GM23248 (cell line): ENCODE measurements around the gene ATM. TPM values are rescaled to one million over a fixed set of nuclear protein-coding genes. Genes with fewer than 3 reads are reported as not detected.

Experiments
- DNase-seq: peaks from one replicate; pipeline ENCODE4 v3.0.0-alpha.2; 2015
- H2AFZ ChIP-seq: fragments of 200-600 bp; sonication (generic); 2 replicates; pipeline ENCODE4 v1.6.1; 2016; ENCODE audit warnings: antibody characterized with exemption
- H3F3A ChIP-seq: fragments of 200-600 bp; sonication (generic); 2 replicates; pipeline ENCODE4 v1.6.1; 2016; ENCODE audit warnings: mild to moderate bottlenecking, antibody characterized with exemption, mixed run types; ENCODE audit not compliant: insufficient read depth
- H3K27ac ChIP-seq: fragments of 200-600 bp; sonication (generic); 2 replicates; pipeline ENCODE4 v1.5.1; 2016; ENCODE audit warnings: mild to moderate bottlenecking
- H3K27me3 ChIP-seq: fragments of 200-600 bp; sonication (generic); replicated peaks from 2 replicates; pipeline ENCODE4 v1.6.1; 2016; ENCODE audit warnings: mild to moderate bottlenecking; ENCODE audit not compliant: insufficient read depth
- H3K36me3 ChIP-seq: fragments of 200-600 bp; sonication (generic); 2 replicates; pipeline ENCODE4 v1.6.1; 2016; ENCODE audit warnings: low read depth, mild to moderate bottlenecking
- H3K4me1 ChIP-seq: fragments of 200-600 bp; sonication (generic); 2 replicates; pipeline ENCODE4 v1.6.1; 2016; ENCODE audit warnings: mild to moderate bottlenecking; ENCODE audit not compliant: insufficient read depth
- H3K4me2 ChIP-seq: fragments of 200-600 bp; sonication (generic); one replicate; pipeline ENCODE4 v1.6.1; 2016; ENCODE audit warnings: mild to moderate bottlenecking; ENCODE audit not compliant: unreplicated experiment
- H3K4me3 ChIP-seq: fragments of 200-600 bp; sonication (generic); 2 replicates; pipeline ENCODE4 v1.5.1; 2016; ENCODE audit warnings: mild to moderate bottlenecking
- H3K79me2 ChIP-seq: fragments of 200-600 bp; sonication (generic); 2 replicates; pipeline ENCODE4 v1.6.1; 2016; ENCODE audit warnings: mild to moderate bottlenecking; ENCODE audit not compliant: insufficient read depth
- H3K9ac ChIP-seq: fragments of 200-600 bp; sonication (generic); 2 replicates; pipeline ENCODE4 v1.6.1; 2016; ENCODE audit warnings: mild to moderate bottlenecking
- H3K9me2 ChIP-seq: fragments of 200-600 bp; sonication (generic); 2 replicates; pipeline ENCODE4 v1.6.1; 2016; ENCODE audit warnings: mixed run types, mild to moderate bottlenecking, moderate library complexity; ENCODE audit not compliant: insufficient read depth
- H3K9me3 ChIP-seq: fragments of 200-600 bp; sonication (generic); one replicate; pipeline ENCODE4 v1.6.1; 2017; ENCODE audit warnings: low read depth
- H4K20me1 ChIP-seq: fragments of 200-600 bp; sonication (generic); 2 replicates; pipeline ENCODE4 v1.6.0; 2016; ENCODE audit not compliant: insufficient read depth
- EZH2 ChIP-seq: fragments of 200-600 bp; sonication (generic); IDR thresholded peaks from 2 replicates; pipeline ENCODE4 v1.6.1; 2018; ENCODE audit warnings: antibody characterized with exemption, mild to moderate bottlenecking; ENCODE audit not compliant: insufficient read depth, poor library complexity, severe bottlenecking
- EZH2phosphoT487 ChIP-seq: fragments of 200-600 bp; sonication (generic); IDR thresholded peaks from 2 replicates; pipeline ENCODE4 v1.6.1; 2018; ENCODE audit warnings: antibody characterized with exemption, moderate library complexity, mild to moderate bottlenecking, low read depth; ENCODE audit not compliant: insufficient read depth
- WGBS, 2 experiments: methylation state at CpG; one replicate each; pipeline ENCODE4 v1.1.6; 2015 to 2017; ENCODE audit warnings: low lambda C conversion rate in 2 of 2, low coverage in 1 of 2; ENCODE audit errors: missing lambda C conversion rate in 2 of 2; 5-methylcytosine and 5-hydroxymethylcytosine counted together
- in situ Hi-C: fragments of 300-500 bp; cut with MboI; formaldehyde crosslinking; loops from 2 replicates; pipeline ENCODE4 v1.15.0; 2020
- polyA plus RNA-seq: library from polyadenylated mRNA; unstranded; fragments of >200 nt; fragmentation: Nextera tagmentation; extraction: Ambion mirVana; gene quantifications from 2 replicates; pipeline ENCODE4 v1.2.1, GENCODE V29; 2016
- total RNA-seq: library from RNA; depleted of rRNA; stranded (reverse); fragments of >200 nt; shearing (Covaris generic); gene quantifications from 2 replicates; pipeline ENCODE4 v1.2.3, GENCODE V29; 2014

The ATM gene
- total and polyA plus RNA-seq, 2 experiments from 2014 or later, result 16.5 to 69.2 TPM

- H3K9me2 ChIP-seq, result no peaks in the 10 kb centered on the region
- H3K4me2 ChIP-seq, result no peak overlapping the region
- H3K4me1 ChIP-seq, result peaks cover 6% of the 10 kb centered on the region; the same call in 1 of the 2 replicates
- no peak overlapping the region for H3K4me3 ChIP-seq
- no peak for DNase-seq
- no peaks in the 10 kb centered on the region for H4K20me1 ChIP-seq
- H3K36me3 ChIP-seq, result peaks cover 35% of the 10 kb centered on the region
- TF ChIP-seq EZH2phosphoT487, result no peak
- TF ChIP-seq EZH2, result no peak
- no peaks in the 10 kb centered on the region; the same call in 1 of the 2 replicates for H3K79me2 ChIP-seq
- no peaks in the 10 kb centered on the region for H3K9me3 ChIP-seq
- no peaks in the 10 kb centered on the region for H3K27me3 ChIP-seq
- no peak overlapping the region for H3K9ac ChIP-seq
- H2AFZ ChIP-seq, result no peak overlapping the region
- H3F3A ChIP-seq, result no peaks in the 10 kb centered on the region
- WGBS, 2 experiments, result 93 to 100% methylated on average over 1 of the region's 1 CpG
- in situ Hi-C loops, result no loop called here
- H3K27ac ChIP-seq, result no peak overlapping the region
Observed at GRCh38 chr11:108237058-108237481, 14.2 kb downstream of the ATM start.

- no peaks in the 10 kb centered on the region; the same call in 1 of the 2 replicates for H3K79me2 ChIP-seq
- in situ Hi-C loops, result no loop called here
Observed at GRCh38 chr11:108239076-108239475, 16.2 kb downstream of the ATM start.

GRCh38 chr11:108241330-108242037, 18.6 kb downstream of the ATM start:
- H3K79me2 ChIP-seq, result no peaks in the 10 kb centered on the region
- TF ChIP-seq EZH2, result no peak
- TF ChIP-seq EZH2phosphoT487, result no peak
- H3K9me3 ChIP-seq, result no peaks in the 10 kb centered on the region
- H3K27me3 ChIP-seq, result no peaks in the 10 kb centered on the region
- 88 to 96% methylated on average over 4 of the region's 4 CpGs for WGBS, 2 experiments
- no peak overlapping the region for H3K9ac ChIP-seq
- H4K20me1 ChIP-seq, result no peaks in the 10 kb centered on the region
- no peaks in the 10 kb centered on the region for H3K9me2 ChIP-seq
- DNase-seq, result no peak
- H3K4me3 ChIP-seq, result no peak overlapping the region
- in situ Hi-C loops, result no loop called here
- no peak overlapping the region for H3K4me2 ChIP-seq
- H3K4me1 ChIP-seq, result peaks cover 4% of the 10 kb centered on the region; the same call in 1 of the 2 replicates
- H3K36me3 ChIP-seq, result peaks cover 32% of the 10 kb centered on the region
- H2AFZ ChIP-seq, result no peak overlapping the region
- H3F3A ChIP-seq, result no peaks in the 10 kb centered on the region
- no peak overlapping the region for H3K27ac ChIP-seq

More at GRCh38 chr11:108239076-108239475, 16.2 kb downstream of the ATM start:
- TF ChIP-seq EZH2, result no peak
- TF ChIP-seq EZH2phosphoT487, result no peak
- H3K9me3 ChIP-seq, result no peaks in the 10 kb centered on the region
- no peaks in the 10 kb centered on the region for H4K20me1 ChIP-seq
- no peak overlapping the region for H3K4me2 ChIP-seq
- no peaks in the 10 kb centered on the region for H3K27me3 ChIP-seq
- peaks cover 6% of the 10 kb centered on the region; the same call in 1 of the 2 replicates for H3K4me1 ChIP-seq
- H3K9me2 ChIP-seq, result no peaks in the 10 kb centered on the region
- H3F3A ChIP-seq, result no peaks in the 10 kb centered on the region
- no peak for DNase-seq
- peaks cover 33% of the 10 kb centered on the region for H3K36me3 ChIP-seq
- H3K27ac ChIP-seq, result no peak overlapping the region
- H2AFZ ChIP-seq, result no peak overlapping the region
- no peak overlapping the region for H3K9ac ChIP-seq
- no peak overlapping the region for H3K4me3 ChIP-seq

- no peak for DNase-seq
- peaks cover 35% of the 10 kb centered on the region for H3K36me3 ChIP-seq
- no peaks in the 10 kb centered on the region for H3K27me3 ChIP-seq
- WGBS, 2 experiments, result 93 to 98% methylated on average over 2 of the region's 2 CpGs
- no peaks in the 10 kb centered on the region for H3K79me2 ChIP-seq
- H3K9ac ChIP-seq, result no peak overlapping the region
- in situ Hi-C loops, result no loop called here
- H3F3A ChIP-seq, result no peaks in the 10 kb centered on the region
- no peaks in the 10 kb centered on the region for H3K4me1 ChIP-seq
- no peaks in the 10 kb centered on the region for H3K9me3 ChIP-seq
- TF ChIP-seq EZH2phosphoT487, result no peak
- TF ChIP-seq EZH2, result no peak
- no peak overlapping the region for H3K4me2 ChIP-seq
- no peaks in the 10 kb centered on the region for H4K20me1 ChIP-seq
- H2AFZ ChIP-seq, result no peak overlapping the region
- no peak overlapping the region for H3K27ac ChIP-seq
- H3K4me3 ChIP-seq, result no peak overlapping the region
- H3K9me2 ChIP-seq, result no peaks in the 10 kb centered on the region
Observed at GRCh38 chr11:108242422-108242821, 19.6 kb downstream of the ATM start.

- WGBS, 2 experiments, result 79 to 80% methylated on average over 3 of the region's 3 CpGs
- no peaks in the 10 kb centered on the region for H3K27me3 ChIP-seq
- no peak for TF ChIP-seq EZH2phosphoT487
- no peak for TF ChIP-seq EZH2
- DNase-seq, result no peak
- no peaks in the 10 kb centered on the region for H3F3A ChIP-seq
- H3K9me2 ChIP-seq, result no peaks in the 10 kb centered on the region
- H3K4me2 ChIP-seq, result no peak overlapping the region
- H3K4me3 ChIP-seq, result no peak overlapping the region
- no peaks in the 10 kb centered on the region for H3K79me2 ChIP-seq
- peaks cover 26% of the 10 kb centered on the region for H3K36me3 ChIP-seq
- no peak overlapping the region for H2AFZ ChIP-seq
- no peak overlapping the region for H3K9ac ChIP-seq
- no peaks in the 10 kb centered on the region for H4K20me1 ChIP-seq
- H3K4me1 ChIP-seq, result no peaks in the 10 kb centered on the region
- H3K27ac ChIP-seq, result no peak overlapping the region
- no peaks in the 10 kb centered on the region for H3K9me3 ChIP-seq
- in situ Hi-C loops, result no loop called here
Observed at GRCh38 chr11:108246308-108246707, 23.4 kb downstream of the ATM start.
